ENCODE results near the gene ARAP1. TPM values are rescaled to one million over a fixed set of nuclear protein-coding genes. Genes with fewer than 3 reads are reported as not detected.

Gene ARAP1
- total RNA-seq, 4 donors from 2014 or later: 90.3 to 146 (median 122) TPM

DNA sequence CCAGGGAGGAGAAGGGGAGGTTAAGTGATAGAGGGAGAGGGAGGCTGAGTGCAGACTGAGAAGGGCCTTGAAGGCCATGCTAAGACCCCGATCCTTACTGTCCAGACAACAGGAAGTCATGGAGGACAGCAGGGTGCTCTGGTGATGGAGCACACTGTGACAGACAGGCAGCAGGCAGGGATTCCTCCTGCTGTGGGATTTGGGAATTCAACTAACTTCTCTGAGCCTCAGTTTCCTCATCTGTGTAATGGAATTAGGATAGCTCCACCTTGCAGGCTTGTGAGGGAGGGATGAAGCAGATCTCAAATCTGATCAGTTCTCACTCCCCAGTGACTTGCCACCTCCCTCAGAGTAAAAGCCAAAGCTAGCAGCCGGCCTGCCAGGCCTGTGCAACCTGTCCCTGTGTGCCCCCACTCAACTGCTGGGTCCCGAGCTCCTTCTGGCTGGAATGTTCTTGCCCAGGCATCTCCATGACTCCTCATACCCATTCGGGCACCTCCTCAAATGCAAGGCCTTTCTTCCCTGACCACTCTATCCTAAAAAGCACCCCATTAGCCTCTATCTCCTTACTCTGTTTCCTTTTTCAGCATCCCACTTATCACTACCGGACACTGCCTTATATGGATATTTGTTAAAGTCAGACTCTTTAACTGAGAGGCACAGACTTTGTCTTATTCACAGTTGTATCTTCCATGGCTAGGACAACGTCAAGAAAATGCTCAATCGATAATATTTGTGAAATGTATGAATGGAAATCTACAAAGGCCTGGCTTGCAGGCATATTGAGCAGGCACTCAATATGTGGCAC is 9.5 kb downstream of the ARAP1 start:
- intact Hi-C loops (cut with DNase I): no loop called here
- H3K36me3 ChIP-seq: no peaks in the 10 kb centered on the region
- DNase-seq: no peak
- peak overlapping the region; percentile 79 to 95 (median 89) for H3K27ac ChIP-seq
- TF ChIP-seq CTCF (IDR thresholded peaks at IDR 0.05) (no peak), POLR2A (IDR thresholded peaks at IDR 0.05) (no peak)
- 88 to 90% methylated on average over 7 of the region's 7 CpGs for WGBS, 2 donors
- H3K4me3 ChIP-seq (replicated peaks in 1 of 3): no peak overlapping the region
- peaks cover 59 to 89% of the 10 kb centered on the region in 2 donors for H3K4me1 ChIP-seq
- H3K9me3 ChIP-seq: no peaks in the 10 kb centered on the region
- H3K27me3 ChIP-seq: no peaks in the 10 kb centered on the region

DNA sequence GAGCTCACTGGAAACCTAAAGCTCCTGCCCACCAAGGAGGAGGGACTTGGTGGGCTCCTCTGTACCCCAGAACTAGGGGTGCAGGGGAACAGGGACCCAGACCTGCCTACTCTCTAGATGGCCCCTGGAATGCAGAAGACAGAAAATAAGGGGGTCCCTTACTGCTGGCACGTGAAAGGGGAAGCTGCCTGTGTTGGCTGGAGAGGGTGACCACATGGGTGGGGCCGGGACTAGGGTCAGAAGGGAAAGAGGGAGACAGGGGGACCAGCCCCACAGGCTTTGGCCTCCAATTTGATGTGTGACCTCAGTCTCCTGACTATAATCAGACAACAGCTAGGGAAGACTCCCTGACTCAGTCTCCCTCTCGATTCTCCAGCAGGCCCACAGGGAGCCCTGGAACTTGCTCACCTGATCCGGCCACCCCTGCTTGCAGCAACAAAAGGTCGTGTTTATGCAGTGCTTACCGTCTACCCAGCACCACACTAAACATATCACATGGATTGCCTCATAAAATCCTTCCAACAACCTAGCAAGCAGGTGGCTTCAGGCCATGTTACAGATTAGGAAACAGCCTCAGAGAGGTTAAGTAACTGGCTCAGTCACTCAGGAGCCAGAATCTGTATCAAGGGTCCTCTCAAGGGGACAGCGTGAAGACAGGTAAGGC is 10.2 kb downstream of the ARAP1 start:
- DNase-seq: no peak
- WGBS, 2 donors: 60 to 79% methylated on average over 7 of the region's 7 CpGs
- intact Hi-C loops (cut with DNase I): no loop called here
- Histone ChIP-seq H3K27ac (peak overlapping the region; percentile 79 to 95 (median 89)), H3K27me3 (no peaks in the 10 kb centered on the region), H3K4me1 (peaks cover 62 to 89% of the 10 kb centered on the region in 2 donors), H3K9me3 (no peaks in the 10 kb centered on the region), H3K36me3 (no peaks in the 10 kb centered on the region), H3K4me3 (replicated peaks in 1 of 3) (no peak overlapping the region)
- no peak for TF ChIP-seq POLR2A (IDR thresholded peaks at IDR 0.05)
- TF ChIP-seq CTCF (IDR thresholded peaks at IDR 0.05): no peak

DNA sequence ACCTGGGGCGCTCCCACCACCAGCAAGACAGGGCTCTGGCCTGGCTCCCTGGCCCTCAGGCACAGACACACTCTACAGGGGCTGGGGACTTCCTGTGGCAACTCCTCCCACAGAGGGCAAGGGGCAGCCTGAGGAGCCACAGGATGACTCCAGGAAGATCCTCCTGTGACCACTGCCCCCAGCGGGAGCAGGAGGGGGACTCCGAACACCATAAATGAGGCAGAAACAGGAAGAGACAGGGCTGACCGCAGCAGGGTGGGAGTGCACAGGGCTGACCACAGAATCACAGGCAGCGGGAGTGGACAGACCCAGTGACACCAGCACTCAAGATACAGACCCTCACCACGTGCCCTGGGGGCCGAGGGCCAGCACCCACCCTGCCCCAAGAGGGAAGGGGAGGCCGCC is 10.8 kb downstream of the ARAP1 start:
- 71 to 85% methylated on average over 8 of the region's 8 CpGs for WGBS, 2 donors
- no peak for TF ChIP-seq CTCF (IDR thresholded peaks at IDR 0.05)
- H3K27ac ChIP-seq: peak overlapping the region; percentile 79 to 95 (median 89)

DNA sequence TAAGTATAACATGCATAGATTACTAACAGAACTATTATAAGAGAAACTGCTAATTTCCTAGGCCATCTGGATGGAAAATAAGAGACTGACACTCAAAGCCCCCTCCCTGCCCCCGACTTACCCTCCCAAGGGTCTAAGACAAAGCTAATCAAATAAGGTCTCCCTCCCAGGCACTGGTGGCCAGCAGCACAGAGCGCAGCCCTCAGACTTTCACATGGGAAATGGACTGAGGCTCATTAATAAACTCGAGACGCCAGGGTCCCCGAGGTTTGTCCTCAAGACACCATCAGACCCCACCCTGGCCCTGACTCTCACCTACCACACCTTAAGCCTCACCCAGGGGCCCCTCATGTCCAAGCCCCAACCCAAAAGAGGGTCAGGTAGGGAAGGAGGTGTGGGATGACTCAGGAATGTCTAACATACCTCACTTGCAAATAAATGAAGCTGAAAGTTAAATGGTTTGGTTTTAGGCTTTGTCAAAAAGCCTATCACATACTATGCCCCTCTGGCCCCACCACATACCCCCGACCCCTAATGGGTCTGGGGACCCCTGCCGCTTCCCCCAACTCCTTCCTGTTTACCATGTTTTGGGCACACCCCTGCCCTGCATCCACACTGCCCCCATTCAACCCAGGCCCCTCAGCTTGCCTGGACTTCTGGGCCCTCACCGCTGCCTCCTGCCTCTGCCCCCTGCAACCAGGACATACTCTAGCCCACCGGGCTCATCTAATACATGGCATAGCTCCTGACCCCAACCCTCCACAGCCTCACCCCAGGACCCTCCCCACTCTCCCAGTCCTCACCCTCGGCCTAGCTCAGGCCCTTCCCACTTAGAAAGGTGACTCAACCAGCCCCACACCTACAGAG is 11.4 kb downstream of the ARAP1 start:
- Histone ChIP-seq H3K4me3 (replicated peaks in 1 of 3) (no peak overlapping the region), H3K9me3 (no peaks in the 10 kb centered on the region), H3K27ac (peak overlapping the region; percentile 79 to 95 (median 89)), H3K36me3 (no peaks in the 10 kb centered on the region), H3K4me1 (peaks cover 64 to 89% of the 10 kb centered on the region in 2 donors), H3K27me3 (no peaks in the 10 kb centered on the region)
- 74 to 75% methylated on average over 10 of the region's 10 CpGs for WGBS, 2 donors
- TF ChIP-seq POLR2A (IDR thresholded peaks at IDR 0.05) (no peak), CTCF (IDR thresholded peaks at IDR 0.05) (no peak)
- DNase-seq: no peak
- intact Hi-C loops (cut with DNase I): no loop called here

More for the DNA sequence above, 10.8 kb downstream of the ARAP1 start:
- intact Hi-C loops (cut with DNase I): no loop called here
- DNase-seq: no peak
- Histone ChIP-seq H3K4me3 (replicated peaks in 1 of 3) (no peak overlapping the region), H3K27me3 (no peaks in the 10 kb centered on the region), H3K36me3 (no peaks in the 10 kb centered on the region), H3K4me1 (peaks cover 67 to 89% of the 10 kb centered on the region in 2 donors), H3K9me3 (no peaks in the 10 kb centered on the region)
